Measurements from ENCODE around the gene KIF7. TPM values are rescaled to one million over a fixed set of nuclear protein-coding genes. Genes with fewer than 3 reads are reported as not detected.
A peak's percentile ranks its signal among the peaks of the same experiment; 100 is the strongest.
"Not testable (repeated sequence)": the region's sequence is repeated elsewhere in the genome, so short reads cannot be mapped to it uniquely, and the experiment has no call there.

KIF7 gene
- total and polyA plus RNA-seq, 8 donors: 1.7 to 13.9 (median 3.0) TPM; not detected in 1

GRCh38 chr15:89693696-89694095, 38.4 kb upstream of the KIF7 start:
- no peaks in the 10 kb centered on the region for H3K27me3 ChIP-seq
- no peaks in the 10 kb centered on the region for H3K36me3 ChIP-seq
- DNase-seq: no peak
- peaks cover 10 to 19% (median 16%) of the 10 kb centered on the region in 4 donors for H3K4me1 ChIP-seq
- H3K27ac ChIP-seq: no peak overlapping the region
- TF ChIP-seq CTCF (IDR thresholded peaks at IDR 0.05): no peak
- no peak for TF ChIP-seq POLR2AphosphoS5 (IDR thresholded peaks at IDR 0.05)
- no peak for TF ChIP-seq EP300 (IDR thresholded peaks at IDR 0.05)
- no peak for TF ChIP-seq POLR2A (IDR thresholded peaks at IDR 0.05)
- intact Hi-C loops (cut with DNase I; ENCODE audit: low total_unique reads): no loop called here
- H3K4me3 ChIP-seq: no peak overlapping the region
- WGBS, 5 donors: 84 to 92% (median 89%) methylated on average over 1 of the region's 1 CpG
- H3K9me3 ChIP-seq: no peaks in the 10 kb centered on the region

DNA sequence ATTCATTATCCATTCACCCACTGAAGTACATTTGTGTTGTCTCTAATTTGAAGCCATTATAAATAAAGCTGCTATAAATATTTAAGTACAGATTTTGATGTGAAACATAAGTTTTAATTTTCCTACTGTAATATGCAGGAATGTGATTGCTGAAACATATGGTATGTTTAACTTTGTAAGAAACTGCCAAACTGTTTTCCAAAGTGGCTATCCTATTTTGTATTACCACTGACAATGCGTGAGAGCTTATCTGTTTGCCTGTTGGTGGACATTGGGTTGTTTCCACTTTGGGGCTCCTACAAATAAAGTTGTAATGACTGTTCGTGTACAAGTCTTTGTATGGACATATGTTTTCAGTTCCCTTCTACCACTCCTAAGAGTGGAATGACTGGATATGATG, 37.8 kb upstream of the KIF7 start:
- H3K27me3 ChIP-seq: no peaks in the 10 kb centered on the region
- WGBS, 5 donors: 25 to 61% (median 55%) methylated on average over 2 of the region's 2 CpGs
- no peaks in the 10 kb centered on the region for H3K9me3 ChIP-seq
- TF ChIP-seq POLR2AphosphoS5 (IDR thresholded peaks at IDR 0.05) (no peak), POLR2A (IDR thresholded peaks at IDR 0.05) (no peak), EP300 (IDR thresholded peaks at IDR 0.05) (no peak), CTCF (IDR thresholded peaks at IDR 0.05) (no peak)
- no peak overlapping the region for H3K4me3 ChIP-seq
- H3K27ac ChIP-seq: no peak overlapping the region
- peaks cover 10 to 24% (median 21%) of the 10 kb centered on the region in 4 donors for H3K4me1 ChIP-seq
- intact Hi-C loops (cut with DNase I; ENCODE audit: low total_unique reads): no loop called here
- no peak for DNase-seq
- no peaks in the 10 kb centered on the region for H3K36me3 ChIP-seq

DNA sequence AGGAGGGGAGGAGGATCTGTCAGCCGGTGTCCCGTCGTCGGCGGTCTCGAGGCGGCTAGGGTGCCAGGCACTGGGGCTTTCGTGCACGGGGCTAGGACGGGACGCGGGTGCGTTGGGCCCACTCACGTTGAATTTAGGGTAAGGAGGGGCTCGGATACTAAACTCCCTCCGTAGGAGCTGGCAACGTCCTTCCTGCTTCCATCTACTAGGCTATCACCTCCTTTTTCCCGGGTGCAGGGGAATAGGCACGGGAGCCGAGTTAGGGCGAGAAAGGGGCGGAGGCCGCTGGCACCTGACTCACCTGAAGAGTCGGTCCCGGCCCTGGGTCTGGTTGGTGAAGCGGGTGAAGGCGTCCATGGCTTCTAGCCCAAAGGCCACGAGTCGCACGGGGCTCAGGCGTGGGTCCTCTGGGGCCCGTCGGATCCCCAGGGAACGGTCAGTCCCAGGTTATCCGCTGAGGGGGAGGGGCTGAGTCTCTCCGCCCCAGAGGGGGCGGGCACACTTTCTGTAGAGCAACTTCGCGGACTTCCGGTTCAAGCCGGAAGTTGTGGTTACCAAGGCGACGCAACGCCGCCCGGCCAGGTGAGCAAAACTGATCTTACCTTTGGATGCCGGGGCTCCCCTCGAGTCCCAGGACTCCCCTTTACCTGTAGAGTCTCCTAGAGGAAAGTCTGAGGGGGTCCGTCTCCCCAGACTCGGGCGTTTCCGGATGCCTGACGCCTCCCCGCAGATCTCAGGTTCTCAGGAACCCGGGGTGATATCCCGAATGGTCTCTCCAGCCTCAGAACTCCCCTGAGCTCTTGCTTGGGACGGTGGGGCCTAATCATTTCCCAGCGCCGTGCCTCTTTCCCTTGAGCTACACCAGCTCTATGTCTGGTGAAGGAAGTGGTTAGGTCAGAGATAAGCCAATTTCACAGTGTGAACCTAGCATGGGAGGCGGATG, 35.3 kb upstream of the KIF7 start, which contains the start of the genes PEX11A and WDR93:
PEX11A (minus strand) TSS at position 479 of the 943 bp plus-strand sequence; CDS start at position 357, 122 bp downstream.
WDR93 (plus strand) TSS at position 536 of the 943 bp plus-strand sequence. CDS start 10,936 bp downstream, outside the sequence.
- Histone ChIP-seq H3K9me3 (no peaks in the 10 kb centered on the region), H3K27ac (peak within 1 kb of the TSS; percentile 73 to 85 (median 84))
- peak; percentile 90 to 95 for DNase-seq

DNA sequence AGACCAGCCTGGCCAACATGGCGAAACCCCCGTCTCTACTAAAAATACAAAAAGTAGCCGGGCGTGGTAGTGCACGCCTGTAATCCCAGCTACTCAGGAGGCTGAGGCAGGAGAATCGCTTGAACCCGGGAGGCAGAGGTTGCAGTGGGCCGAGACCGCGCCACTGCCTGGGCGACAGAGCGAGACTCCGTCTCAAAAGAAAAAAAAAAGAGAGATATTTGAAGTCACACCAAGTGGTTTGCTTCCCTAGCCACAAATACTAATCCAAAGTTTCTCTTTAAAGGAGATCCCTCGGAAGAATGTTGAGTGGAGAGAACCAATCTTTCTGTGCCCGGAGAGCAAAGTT, 34.6 kb upstream of the KIF7 start:
- H3K27me3 ChIP-seq; H3K9me3 ChIP-seq; intact Hi-C loops (cut with DNase I; ENCODE audit: low total_unique reads); DNase-seq: not testable (repeated sequence)
- peaks cover 10 to 43% (median 30%) of the 10 kb centered on the region in 4 donors for H3K4me1 ChIP-seq
- peak overlapping the region; percentile 58 to 94 (median 86) for H3K4me3 ChIP-seq
- peaks cover 0 to 16% (median 11%) of the 10 kb centered on the region in 4 donors for H3K36me3 ChIP-seq
- peak overlapping the region; percentile 73 to 85 (median 84) for H3K27ac ChIP-seq
- 24 to 47% (median 32%) methylated on average over 15 of the region's 15 CpGs for WGBS, 5 donors

More for the DNA sequence above, 35.3 kb upstream of the KIF7 start, which contains the start of the genes PEX11A and WDR93:
- intact Hi-C loops (cut with DNase I; ENCODE audit: low total_unique reads): no loop called here
- peak within 1 kb of the TSS; percentile 58 to 94 (median 86) for H3K4me3 ChIP-seq
- H3K4me1 ChIP-seq: peaks cover 10 to 43% (median 30%) of the 10 kb centered on the region in 4 donors
- 1 to 2% (median 2%) methylated on average over 36 to 60 of the region's 60 CpGs for WGBS, 5 donors
- H3K27me3 ChIP-seq: no peaks in the 10 kb centered on the region
- H3K36me3 ChIP-seq: peaks cover 0 to 11% (median 7%) of the 10 kb centered on the region in 4 donors
- TF ChIP-seq CTCF (IDR thresholded peaks at IDR 0.05) (no peak), POLR2A (IDR thresholded peaks at IDR 0.05) (peak in 1 of 4 donors; percentile 6), EP300 (IDR thresholded peaks at IDR 0.05) (no peak), POLR2AphosphoS5 (IDR thresholded peaks at IDR 0.05) (peak; percentile 54 to 84 (median 72))

Measured in stomach (tissue), 9 donors.